Measurements from ENCODE around the gene CTPS1. TPM values are rescaled to one million over a fixed set of nuclear protein-coding genes. Genes with fewer than 3 reads are reported as not detected.

The CTPS1 gene
- total and polyA plus RNA-seq, 2 experiments from 2014 or later: 31.8 to 93.9 TPM

DNA sequence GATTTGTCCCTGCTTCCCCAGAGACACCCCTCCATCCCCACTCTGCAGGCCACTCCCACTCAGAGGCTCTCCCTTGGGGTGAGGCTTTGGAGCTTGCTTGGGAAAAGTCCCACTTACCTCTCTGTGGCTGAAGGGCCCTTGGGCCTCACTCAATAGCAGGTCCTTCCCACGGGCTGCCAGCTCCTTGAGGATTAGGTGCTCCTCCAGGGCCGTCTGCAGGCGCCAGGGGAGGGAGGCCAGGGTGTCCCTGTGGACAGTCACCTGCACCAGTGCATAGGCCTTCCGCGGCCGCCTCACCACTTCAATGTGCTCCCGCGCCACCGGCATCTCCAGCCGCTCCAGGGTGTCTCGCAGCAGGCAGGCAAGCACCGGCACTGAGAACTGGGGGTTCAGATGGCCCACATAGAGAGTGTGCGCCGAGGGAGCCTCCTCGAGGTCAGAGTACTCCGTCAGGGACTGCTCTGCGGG, 40.6 kb downstream of the CTPS1 start:
- Histone ChIP-seq H3F3A (replicated peaks; ENCODE audit: low read depth) (peaks cover 3% of the 10 kb centered on the region; the same call in 1 of the 2 replicates), H3K79me2 (replicated peaks; ENCODE audit: insufficient read depth) (no peaks in the 10 kb centered on the region), H3K4me1 (ENCODE audit: insufficient read depth) (peaks cover 7% of the 10 kb centered on the region; the same call in 1 of the 2 replicates), H3K27ac (ENCODE audit: low read depth) (no peak overlapping the region), H3K4me3 (no peak overlapping the region), H3K9me2 (ENCODE audit: insufficient read depth) (no peaks in the 10 kb centered on the region), H2AFZ (no peak overlapping the region), H3K27me3 (ENCODE audit: insufficient read depth) (peaks cover 17% of the 10 kb centered on the region; the same call in 1 of the 2 replicates), H3K4me2 (no peak overlapping the region), H4K20me1 (replicated peaks; ENCODE audit: insufficient read depth) (peaks cover 4% of the 10 kb centered on the region; the same call in 1 of the 2 replicates), H3K36me3 (ENCODE audit: insufficient read depth) (no peaks in the 10 kb centered on the region; the same call in 1 of the 2 replicates)
- peaks cover 23% of the 10 kb centered on the region for H3K36me3 Mint-ChIP-seq (ENCODE audit: low read depth)
- no peaks in the 10 kb centered on the region; the same call in 2 of the 3 replicates for H3K9me3 Mint-ChIP-seq
- peaks cover 24% of the 10 kb centered on the region for H3K4me1 Mint-ChIP-seq
- ATAC-seq (no peak), DNase-seq (ENCODE audit: low spot score) (no peak)
- no peak overlapping the region for H3K27ac Mint-ChIP-seq
- H3K27me3 Mint-ChIP-seq (ENCODE audit: insufficient read depth, low read depth, poor library complexity): peaks cover 46% of the 10 kb centered on the region
- TF ChIP-seq, protein P1, sequence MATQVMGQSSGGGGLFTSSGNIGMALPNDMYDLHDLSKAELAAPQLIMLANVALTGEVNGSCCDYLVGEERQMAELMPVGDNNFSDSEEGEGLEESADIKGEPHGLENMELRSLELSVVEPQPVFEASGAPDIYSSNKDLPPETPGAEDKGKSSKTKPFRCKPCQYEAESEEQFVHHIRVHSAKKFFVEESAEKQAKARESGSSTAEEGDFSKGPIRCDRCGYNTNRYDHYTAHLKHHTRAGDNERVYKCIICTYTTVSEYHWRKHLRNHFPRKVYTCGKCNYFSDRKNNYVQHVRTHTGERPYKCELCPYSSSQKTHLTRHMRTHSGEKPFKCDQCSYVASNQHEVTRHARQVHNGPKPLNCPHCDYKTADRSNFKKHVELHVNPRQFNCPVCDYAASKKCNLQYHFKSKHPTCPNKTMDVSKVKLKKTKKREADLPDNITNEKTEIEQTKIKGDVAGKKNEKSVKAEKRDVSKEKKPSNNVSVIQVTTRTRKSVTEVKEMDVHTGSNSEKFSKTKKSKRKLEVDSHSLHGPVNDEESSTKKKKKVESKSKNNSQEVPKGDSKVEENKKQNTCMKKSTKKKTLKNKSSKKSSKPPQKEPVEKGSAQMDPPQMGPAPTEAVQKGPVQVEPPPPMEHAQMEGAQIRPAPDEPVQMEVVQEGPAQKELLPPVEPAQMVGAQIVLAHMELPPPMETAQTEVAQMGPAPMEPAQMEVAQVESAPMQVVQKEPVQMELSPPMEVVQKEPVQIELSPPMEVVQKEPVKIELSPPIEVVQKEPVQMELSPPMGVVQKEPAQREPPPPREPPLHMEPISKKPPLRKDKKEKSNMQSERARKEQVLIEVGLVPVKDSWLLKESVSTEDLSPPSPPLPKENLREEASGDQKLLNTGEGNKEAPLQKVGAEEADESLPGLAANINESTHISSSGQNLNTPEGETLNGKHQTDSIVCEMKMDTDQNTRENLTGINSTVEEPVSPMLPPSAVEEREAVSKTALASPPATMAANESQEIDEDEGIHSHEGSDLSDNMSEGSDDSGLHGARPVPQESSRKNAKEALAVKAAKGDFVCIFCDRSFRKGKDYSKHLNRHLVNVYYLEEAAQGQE (IDR thresholded peaks at IDR 0.05; ENCODE audit: unreplicated experiment): no peak
- TF ChIP-seq, protein P2, sequence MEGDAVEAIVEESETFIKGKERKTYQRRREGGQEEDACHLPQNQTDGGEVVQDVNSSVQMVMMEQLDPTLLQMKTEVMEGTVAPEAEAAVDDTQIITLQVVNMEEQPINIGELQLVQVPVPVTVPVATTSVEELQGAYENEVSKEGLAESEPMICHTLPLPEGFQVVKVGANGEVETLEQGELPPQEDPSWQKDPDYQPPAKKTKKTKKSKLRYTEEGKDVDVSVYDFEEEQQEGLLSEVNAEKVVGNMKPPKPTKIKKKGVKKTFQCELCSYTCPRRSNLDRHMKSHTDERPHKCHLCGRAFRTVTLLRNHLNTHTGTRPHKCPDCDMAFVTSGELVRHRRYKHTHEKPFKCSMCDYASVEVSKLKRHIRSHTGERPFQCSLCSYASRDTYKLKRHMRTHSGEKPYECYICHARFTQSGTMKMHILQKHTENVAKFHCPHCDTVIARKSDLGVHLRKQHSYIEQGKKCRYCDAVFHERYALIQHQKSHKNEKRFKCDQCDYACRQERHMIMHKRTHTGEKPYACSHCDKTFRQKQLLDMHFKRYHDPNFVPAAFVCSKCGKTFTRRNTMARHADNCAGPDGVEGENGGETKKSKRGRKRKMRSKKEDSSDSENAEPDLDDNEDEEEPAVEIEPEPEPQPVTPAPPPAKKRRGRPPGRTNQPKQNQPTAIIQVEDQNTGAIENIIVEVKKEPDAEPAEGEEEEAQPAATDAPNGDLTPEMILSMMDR (conservative IDR thresholded peaks at IDR 0.05; ENCODE audit: low read depth in 2 of 2): no peak
- TF ChIP-seq, protein P3, sequence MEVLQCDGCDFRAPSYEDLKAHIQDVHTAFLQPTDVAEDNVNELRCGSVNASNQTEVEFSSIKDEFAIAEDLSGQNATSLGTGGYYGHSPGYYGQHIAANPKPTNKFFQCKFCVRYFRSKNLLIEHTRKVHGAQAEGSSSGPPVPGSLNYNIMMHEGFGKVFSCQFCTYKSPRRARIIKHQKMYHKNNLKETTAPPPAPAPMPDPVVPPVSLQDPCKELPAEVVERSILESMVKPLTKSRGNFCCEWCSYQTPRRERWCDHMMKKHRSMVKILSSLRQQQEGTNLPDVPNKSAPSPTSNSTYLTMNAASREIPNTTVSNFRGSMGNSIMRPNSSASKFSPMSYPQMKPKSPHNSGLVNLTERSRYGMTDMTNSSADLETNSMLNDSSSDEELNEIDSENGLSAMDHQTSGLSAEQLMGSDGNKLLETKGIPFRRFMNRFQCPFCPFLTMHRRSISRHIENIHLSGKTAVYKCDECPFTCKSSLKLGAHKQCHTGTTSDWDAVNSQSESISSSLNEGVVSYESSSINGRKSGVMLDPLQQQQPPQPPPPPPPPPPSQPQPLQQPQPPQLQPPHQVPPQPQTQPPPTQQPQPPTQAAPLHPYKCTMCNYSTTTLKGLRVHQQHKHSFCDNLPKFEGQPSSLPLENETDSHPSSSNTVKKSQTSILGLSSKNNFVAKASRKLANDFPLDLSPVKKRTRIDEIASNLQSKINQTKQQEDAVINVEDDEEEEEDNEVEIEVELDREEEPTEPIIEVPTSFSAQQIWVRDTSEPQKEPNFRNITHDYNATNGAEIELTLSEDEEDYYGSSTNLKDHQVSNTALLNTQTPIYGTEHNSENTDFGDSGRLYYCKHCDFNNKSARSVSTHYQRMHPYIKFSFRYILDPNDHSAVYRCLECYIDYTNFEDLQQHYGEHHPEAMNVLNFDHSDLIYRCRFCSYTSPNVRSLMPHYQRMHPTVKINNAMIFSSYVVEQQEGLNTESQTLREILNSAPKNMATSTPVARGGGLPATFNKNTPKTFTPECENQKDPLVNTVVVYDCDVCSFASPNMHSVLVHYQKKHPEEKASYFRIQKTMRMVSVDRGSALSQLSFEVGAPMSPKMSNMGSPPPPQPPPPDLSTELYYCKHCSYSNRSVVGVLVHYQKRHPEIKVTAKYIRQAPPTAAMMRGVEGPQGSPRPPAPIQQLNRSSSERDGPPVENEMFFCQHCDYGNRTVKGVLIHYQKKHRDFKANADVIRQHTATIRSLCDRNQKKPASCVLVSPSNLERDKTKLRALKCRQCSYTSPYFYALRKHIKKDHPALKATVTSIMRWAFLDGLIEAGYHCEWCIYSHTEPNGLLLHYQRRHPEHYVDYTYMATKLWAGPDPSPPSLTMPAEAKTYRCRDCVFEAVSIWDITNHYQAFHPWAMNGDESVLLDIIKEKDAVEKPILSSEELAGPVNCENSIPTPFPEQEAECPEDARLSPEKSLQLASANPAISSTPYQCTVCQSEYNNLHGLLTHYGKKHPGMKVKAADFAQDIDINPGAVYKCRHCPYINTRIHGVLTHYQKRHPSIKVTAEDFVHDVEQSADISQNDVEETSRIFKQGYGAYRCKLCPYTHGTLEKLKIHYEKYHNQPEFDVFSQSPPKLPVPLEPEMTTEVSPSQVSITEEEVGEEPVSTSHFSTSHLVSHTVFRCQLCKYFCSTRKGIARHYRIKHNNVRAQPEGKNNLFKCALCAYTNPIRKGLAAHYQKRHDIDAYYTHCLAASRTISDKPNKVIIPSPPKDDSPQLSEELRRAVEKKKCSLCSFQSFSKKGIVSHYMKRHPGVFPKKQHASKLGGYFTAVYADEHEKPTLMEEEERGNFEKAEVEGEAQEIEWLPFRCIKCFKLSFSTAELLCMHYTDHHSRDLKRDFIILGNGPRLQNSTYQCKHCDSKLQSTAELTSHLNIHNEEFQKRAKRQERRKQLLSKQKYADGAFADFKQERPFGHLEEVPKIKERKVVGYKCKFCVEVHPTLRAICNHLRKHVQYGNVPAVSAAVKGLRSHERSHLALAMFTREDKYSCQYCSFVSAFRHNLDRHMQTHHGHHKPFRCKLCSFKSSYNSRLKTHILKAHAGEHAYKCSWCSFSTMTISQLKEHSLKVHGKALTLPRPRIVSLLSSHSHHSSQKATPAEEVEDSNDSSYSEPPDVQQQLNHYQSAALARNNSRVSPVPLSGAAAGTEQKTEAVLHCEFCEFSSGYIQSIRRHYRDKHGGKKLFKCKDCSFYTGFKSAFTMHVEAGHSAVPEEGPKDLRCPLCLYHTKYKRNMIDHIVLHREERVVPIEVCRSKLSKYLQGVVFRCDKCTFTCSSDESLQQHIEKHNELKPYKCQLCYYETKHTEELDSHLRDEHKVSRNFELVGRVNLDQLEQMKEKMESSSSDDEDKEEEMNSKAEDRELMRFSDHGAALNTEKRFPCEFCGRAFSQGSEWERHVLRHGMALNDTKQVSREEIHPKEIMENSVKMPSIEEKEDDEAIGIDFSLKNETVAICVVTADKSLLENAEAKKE (CRISPR knock-in tag; IDR thresholded peaks at IDR 0.05): no peak
- TF ChIP-seq, protein P4, sequence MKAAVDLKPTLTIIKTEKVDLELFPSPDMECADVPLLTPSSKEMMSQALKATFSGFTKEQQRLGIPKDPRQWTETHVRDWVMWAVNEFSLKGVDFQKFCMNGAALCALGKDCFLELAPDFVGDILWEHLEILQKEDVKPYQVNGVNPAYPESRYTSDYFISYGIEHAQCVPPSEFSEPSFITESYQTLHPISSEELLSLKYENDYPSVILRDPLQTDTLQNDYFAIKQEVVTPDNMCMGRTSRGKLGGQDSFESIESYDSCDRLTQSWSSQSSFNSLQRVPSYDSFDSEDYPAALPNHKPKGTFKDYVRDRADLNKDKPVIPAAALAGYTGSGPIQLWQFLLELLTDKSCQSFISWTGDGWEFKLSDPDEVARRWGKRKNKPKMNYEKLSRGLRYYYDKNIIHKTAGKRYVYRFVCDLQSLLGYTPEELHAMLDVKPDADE (IDR thresholded peaks at IDR 0.05): no peak
- TF ChIP-seq NANOG (IDR thresholded peaks at IDR 0.05; ENCODE audit: borderline replicate concordance) (no peak), JUNB (IDR thresholded peaks at IDR 0.05; ENCODE audit: unreplicated experiment) (no peak), STAT1 (IDR thresholded peaks at IDR 0.05; ENCODE audit: unreplicated experiment) (no peak), CREB1 (CRISPR knock-in tag; IDR thresholded peaks at IDR 0.05; ENCODE audit: low read depth) (no peak), POLR2AphosphoS5 (IDR thresholded peaks at IDR 0.05; ENCODE audit: low read depth) (no peak; the same call in 1 of the 2 replicates), EZH2 (IDR thresholded peaks at IDR 0.05; ENCODE audit: low read depth, unreplicated experiment) (no peak), ZNF331 (CRISPR knock-in tag; IDR thresholded peaks at IDR 0.05; ENCODE audit: low read depth) (no peak), ZNF114 (CRISPR knock-in tag; IDR thresholded peaks at IDR 0.05) (no peak), EZH2phosphoT487 (IDR thresholded peaks at IDR 0.05; ENCODE audit: unreplicated experiment) (no peak)
- H3K4me3 Mint-ChIP-seq: no peak overlapping the region
